ENCODE measurements around the gene ITGBL1. TPM values are rescaled to one million over a fixed set of nuclear protein-coding genes. Genes with fewer than 3 reads are reported as not detected.
A peak's percentile ranks its signal among the peaks of the same experiment; 100 is the strongest.

Gene ITGBL1
- total RNA-seq, 4 donors from 2014 or later = 5.0 to 21.5 (median 8.8) TPM

DNA sequence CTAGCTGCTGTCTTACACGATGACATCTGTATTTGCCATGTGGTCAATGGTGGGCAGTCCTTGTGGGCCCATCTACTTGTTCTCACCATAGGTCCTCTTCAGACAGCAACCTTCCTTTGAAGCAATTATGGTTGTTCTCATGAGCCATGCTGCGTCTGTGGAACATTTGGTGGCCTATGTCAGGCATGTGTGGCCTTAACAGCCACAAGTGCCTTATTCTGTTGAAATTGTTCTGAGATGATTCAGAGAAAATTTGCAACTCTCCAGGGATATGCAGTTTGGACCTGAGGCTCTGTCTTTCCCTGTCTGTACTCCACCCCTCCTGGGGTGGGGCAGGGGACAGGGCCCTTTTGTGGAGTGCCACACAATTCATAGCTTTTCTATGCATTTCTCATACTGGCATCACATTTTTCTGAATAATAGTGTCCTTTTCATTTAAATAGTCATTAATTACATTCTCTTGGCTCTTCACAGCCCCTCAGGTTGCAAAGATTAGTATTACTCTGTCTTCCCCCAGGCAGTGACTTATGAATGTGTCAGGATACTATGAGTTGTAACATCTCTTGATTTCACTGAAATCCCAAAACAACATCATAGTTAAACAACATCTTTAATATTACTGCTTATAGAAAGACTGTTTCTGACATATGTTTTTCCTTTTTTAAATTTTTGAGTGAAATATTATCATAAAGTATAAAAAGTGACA, 102.1 kb downstream of the ITGBL1 start:
- no peak for DNase-seq (ENCODE audit: low spot score in 2 of 2)
- TF ChIP-seq, protein P1, sequence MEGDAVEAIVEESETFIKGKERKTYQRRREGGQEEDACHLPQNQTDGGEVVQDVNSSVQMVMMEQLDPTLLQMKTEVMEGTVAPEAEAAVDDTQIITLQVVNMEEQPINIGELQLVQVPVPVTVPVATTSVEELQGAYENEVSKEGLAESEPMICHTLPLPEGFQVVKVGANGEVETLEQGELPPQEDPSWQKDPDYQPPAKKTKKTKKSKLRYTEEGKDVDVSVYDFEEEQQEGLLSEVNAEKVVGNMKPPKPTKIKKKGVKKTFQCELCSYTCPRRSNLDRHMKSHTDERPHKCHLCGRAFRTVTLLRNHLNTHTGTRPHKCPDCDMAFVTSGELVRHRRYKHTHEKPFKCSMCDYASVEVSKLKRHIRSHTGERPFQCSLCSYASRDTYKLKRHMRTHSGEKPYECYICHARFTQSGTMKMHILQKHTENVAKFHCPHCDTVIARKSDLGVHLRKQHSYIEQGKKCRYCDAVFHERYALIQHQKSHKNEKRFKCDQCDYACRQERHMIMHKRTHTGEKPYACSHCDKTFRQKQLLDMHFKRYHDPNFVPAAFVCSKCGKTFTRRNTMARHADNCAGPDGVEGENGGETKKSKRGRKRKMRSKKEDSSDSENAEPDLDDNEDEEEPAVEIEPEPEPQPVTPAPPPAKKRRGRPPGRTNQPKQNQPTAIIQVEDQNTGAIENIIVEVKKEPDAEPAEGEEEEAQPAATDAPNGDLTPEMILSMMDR (IDR thresholded peaks at IDR 0.05) = no peak
- WGBS, 2 donors = 87 to 95% methylated on average over 2 of the region's 2 CpGs
- no peak overlapping the region for H3K4me3 ChIP-seq (ENCODE audit: low read depth, poor library complexity, severe bottlenecking)
- intact Hi-C loops (cut with DNase I; ENCODE audit: low total_unique reads) = no loop called here

DNA sequence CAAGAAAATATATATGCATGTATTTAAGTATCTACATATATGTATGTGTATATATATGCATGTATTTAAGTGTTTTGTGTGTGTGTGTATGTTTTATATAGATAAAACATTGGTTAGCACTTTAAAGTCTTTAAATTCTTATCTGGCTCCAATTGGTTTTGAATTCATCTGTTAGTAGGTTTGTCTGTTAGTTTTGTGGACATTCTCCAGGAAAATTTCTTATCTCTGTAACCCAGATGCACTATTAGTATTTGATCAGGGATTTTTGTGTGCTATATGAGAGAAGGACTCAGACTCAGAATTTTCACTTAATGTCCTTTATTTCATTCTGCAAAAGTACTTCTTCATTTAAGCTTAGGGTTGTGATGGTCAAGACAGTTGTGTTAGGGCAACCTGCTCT, 103.1 kb downstream of the ITGBL1 start:
- no peak for TF ChIP-seq POLR2A (IDR thresholded peaks at IDR 0.05)
- TF ChIP-seq, protein P1 (IDR thresholded peaks at IDR 0.05) = no peak
- DNase-seq (ENCODE audit: low spot score in 2 of 2) = no peak
- no peak overlapping the region for H3K4me3 ChIP-seq (ENCODE audit: low read depth, poor library complexity, severe bottlenecking)

DNA sequence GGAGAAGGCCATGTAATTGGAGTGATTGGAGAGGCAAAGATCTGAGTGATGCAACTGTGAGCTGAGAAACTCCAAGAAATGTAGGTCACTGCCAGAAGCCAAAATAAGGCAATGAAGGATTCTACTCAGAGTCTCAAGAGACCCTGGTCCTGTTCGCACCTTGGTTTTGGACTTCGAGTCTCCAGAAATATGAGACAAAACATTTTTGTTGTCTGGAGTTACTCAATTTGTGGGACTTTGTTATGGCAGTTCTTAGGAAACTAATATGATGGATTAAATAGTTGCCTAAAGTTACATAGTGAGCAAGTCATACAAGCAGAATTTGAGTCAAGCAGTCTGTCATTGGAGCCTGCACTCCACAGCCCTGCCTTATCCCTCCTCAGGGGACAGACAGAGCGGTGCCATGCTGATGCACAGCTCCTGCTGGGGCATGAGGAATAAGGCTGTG, 104.2 kb downstream of the ITGBL1 start:
- intact Hi-C loops (cut with DNase I; ENCODE audit: low total_unique reads) = no loop called here
- H3K4me3 ChIP-seq (ENCODE audit: low read depth, poor library complexity, severe bottlenecking) = no peak overlapping the region
- 48 to 61% methylated on average over 3 of the region's 3 CpGs for WGBS, 2 donors

More for the DNA sequence above, 103.1 kb downstream of the ITGBL1 start:
- intact Hi-C loops (cut with DNase I; ENCODE audit: low total_unique reads) = no loop called here

DNA sequence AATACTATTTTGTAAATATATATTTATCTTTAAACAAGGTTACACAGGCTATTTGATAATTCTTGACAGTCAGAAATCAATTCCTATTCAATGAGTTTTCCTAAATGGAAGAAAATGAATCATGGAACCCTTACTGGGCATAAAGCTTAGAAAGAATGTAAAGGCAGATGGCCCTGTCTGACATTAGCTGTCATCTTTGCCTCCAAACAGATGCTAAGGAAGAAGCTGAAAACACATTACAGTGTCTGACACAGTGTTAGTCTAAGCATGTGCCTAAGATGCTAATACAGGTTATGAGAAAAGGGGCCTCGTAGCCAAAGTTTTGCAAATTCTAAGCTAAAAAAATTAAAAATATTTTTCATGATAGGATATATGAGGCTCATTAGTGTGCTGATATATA, 112.8 kb downstream of the ITGBL1 start:
- 89 to 98% methylated on average over 1 of the region's 1 CpG for WGBS, 2 donors
- no peak for TF ChIP-seq POLR2A (IDR thresholded peaks at IDR 0.05)
- TF ChIP-seq, protein P1 (IDR thresholded peaks at IDR 0.05) = no peak
- no peak overlapping the region for H3K4me3 ChIP-seq (ENCODE audit: low read depth, poor library complexity, severe bottlenecking)
- DNase-seq (ENCODE audit: low spot score in 2 of 2) = no peak
- intact Hi-C loops (cut with DNase I; ENCODE audit: low total_unique reads) = no loop called here

More for the DNA sequence above, 104.2 kb downstream of the ITGBL1 start:
- TF ChIP-seq POLR2A (IDR thresholded peaks at IDR 0.05) = no peak
- TF ChIP-seq, protein P1 (IDR thresholded peaks at IDR 0.05) = no peak
- peak; percentile 55 to 75 for DNase-seq (ENCODE audit: low spot score in 2 of 2)

DNA sequence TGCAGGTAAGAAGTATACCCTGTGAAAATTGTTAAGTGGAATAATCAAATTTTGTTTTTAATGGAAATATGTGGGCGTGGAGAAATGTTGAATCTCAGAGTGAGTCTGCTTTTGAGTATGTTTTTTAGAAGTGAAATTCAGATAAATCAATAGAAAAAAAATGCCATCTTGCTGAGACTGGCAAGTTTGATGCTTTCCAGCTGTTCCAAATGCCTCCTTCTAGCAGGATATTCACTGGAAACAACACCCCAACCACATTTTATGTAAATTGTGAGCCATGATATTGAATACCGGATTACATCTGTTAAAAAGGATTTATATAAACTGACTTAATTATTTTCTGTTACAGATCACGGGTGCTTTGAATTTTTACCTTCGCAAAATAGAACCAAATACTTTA, 115.4 kb downstream of the ITGBL1 start:
- intact Hi-C loops (cut with DNase I; ENCODE audit: low total_unique reads) = no loop called here

More for the DNA sequence above, 115.4 kb downstream of the ITGBL1 start:
- no peak for TF ChIP-seq POLR2A (IDR thresholded peaks at IDR 0.05)
- TF ChIP-seq, protein P1 (IDR thresholded peaks at IDR 0.05) = no peak
- no peak overlapping the region for H3K4me3 ChIP-seq (ENCODE audit: low read depth, poor library complexity, severe bottlenecking)
- WGBS, 2 donors = 81 to 82% methylated on average over 4 of the region's 4 CpGs
- no peak for DNase-seq (ENCODE audit: low spot score in 2 of 2)

Data from lower leg skin (tissue), 4 donors.